Nephron (organoid): Measurements from ENCODE around the gene ZC2HC1C.
A peak's percentile ranks its signal among the peaks of the same experiment; 100 is the strongest.

Source experiments
- H3K27ac Mint-ChIP-seq, 3 experiments: 2 replicates each; pipeline ENCODE4 v1.8.0; 2020; ENCODE audit warnings: mixed read lengths in 3 of 3, mild to moderate bottlenecking in 2 of 3, moderate library complexity in 1 of 3
- H3K27me3 Mint-ChIP-seq: 2 replicates; pipeline ENCODE4 v1.8.0; 2021; ENCODE audit warnings: low read depth, mild to moderate bottlenecking, moderate library complexity, mixed read lengths
- H3K36me3 Mint-ChIP-seq: 2 replicates; pipeline ENCODE4 v1.8.0; 2020; ENCODE audit warnings: low read depth, mixed read lengths
- H3K4me1 Mint-ChIP-seq: 2 replicates; pipeline ENCODE4 v1.8.0; 2020; ENCODE audit warnings: mixed read lengths
- H3K4me3 Mint-ChIP-seq, 3 experiments: 2 replicates each; pipeline ENCODE4 v1.8.0; 2020; ENCODE audit warnings: mild to moderate bottlenecking in 3 of 3, mixed read lengths in 3 of 3, moderate library complexity in 2 of 3
- H3K9me3 Mint-ChIP-seq: 2 replicates; pipeline ENCODE4 v1.8.0; 2020; ENCODE audit warnings: mixed read lengths
- TF ChIP-seq, protein P1 (sequence below), 3 experiments: fragments of 200-600 bp; sonication (generic); IDR thresholded peaks; one replicate each; pipeline ENCODE4 v1.5.0; 2021; ENCODE audit warnings: antibody characterized with exemption in 3 of 3; ENCODE audit not compliant: unreplicated experiment in 3 of 3

The ZC2HC1C gene

GRCh38 chr14:75088566-75089373 is 19.3 kb downstream of the ZC2HC1C start:
- Mint-ChIP-seq H3K9me3 (no peaks in the 10 kb centered on the region), H3K4me3 (no peak overlapping the region), H3K36me3 (peaks cover 60% of the 10 kb centered on the region), H3K4me1 (peaks cover 4% of the 10 kb centered on the region), H3K27me3 (no peaks in the 10 kb centered on the region), H3K27ac (no peak overlapping the region)
- TF ChIP-seq, protein P1, sequence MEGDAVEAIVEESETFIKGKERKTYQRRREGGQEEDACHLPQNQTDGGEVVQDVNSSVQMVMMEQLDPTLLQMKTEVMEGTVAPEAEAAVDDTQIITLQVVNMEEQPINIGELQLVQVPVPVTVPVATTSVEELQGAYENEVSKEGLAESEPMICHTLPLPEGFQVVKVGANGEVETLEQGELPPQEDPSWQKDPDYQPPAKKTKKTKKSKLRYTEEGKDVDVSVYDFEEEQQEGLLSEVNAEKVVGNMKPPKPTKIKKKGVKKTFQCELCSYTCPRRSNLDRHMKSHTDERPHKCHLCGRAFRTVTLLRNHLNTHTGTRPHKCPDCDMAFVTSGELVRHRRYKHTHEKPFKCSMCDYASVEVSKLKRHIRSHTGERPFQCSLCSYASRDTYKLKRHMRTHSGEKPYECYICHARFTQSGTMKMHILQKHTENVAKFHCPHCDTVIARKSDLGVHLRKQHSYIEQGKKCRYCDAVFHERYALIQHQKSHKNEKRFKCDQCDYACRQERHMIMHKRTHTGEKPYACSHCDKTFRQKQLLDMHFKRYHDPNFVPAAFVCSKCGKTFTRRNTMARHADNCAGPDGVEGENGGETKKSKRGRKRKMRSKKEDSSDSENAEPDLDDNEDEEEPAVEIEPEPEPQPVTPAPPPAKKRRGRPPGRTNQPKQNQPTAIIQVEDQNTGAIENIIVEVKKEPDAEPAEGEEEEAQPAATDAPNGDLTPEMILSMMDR (IDR thresholded peaks at IDR 0.05; ENCODE audit: unreplicated experiment in 3 of 3) = peak; percentile 78 to 86 (median 83)

- no peaks in the 10 kb centered on the region for H3K9me3 Mint-ChIP-seq
- no peak overlapping the region for H3K4me3 Mint-ChIP-seq
- no peaks in the 10 kb centered on the region for H3K27me3 Mint-ChIP-seq
- H3K4me1 Mint-ChIP-seq = no peaks in the 10 kb centered on the region
- no peak overlapping the region for H3K27ac Mint-ChIP-seq
- TF ChIP-seq, protein P1 (IDR thresholded peaks at IDR 0.05; ENCODE audit: unreplicated experiment in 3 of 3) = no peak
- H3K36me3 Mint-ChIP-seq = peaks cover 58% of the 10 kb centered on the region
Measured at GRCh38 chr14:75090353-75090752, 20.9 kb downstream of the ZC2HC1C start.

DNA sequence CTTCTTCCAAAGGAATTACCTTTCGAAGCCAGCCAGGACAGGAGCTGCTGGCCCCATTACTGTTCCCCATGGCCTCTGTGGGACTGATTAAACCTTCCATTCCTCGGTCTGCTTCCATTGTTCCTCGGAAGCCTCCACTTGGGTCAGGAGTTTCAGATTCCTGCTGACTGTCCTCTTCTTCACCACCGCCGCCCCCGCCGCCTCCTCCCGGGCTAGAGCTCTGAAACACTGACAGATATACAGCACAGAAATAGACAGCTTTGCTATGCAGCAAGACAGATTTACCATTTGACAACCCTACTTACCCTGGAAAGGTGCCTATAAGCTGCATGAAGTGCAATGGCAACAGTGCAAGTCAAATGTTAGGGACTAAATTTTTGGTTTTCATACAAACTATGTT is 21.8 kb downstream of the ZC2HC1C start:
- Mint-ChIP-seq H3K27me3 (no peaks in the 10 kb centered on the region), H3K4me1 (no peaks in the 10 kb centered on the region), H3K9me3 (no peaks in the 10 kb centered on the region), H3K4me3 (no peak overlapping the region), H3K36me3 (peaks cover 57% of the 10 kb centered on the region), H3K27ac (no peak overlapping the region)
- TF ChIP-seq, protein P1 (IDR thresholded peaks at IDR 0.05; ENCODE audit: unreplicated experiment in 3 of 3) = no peak

DNA sequence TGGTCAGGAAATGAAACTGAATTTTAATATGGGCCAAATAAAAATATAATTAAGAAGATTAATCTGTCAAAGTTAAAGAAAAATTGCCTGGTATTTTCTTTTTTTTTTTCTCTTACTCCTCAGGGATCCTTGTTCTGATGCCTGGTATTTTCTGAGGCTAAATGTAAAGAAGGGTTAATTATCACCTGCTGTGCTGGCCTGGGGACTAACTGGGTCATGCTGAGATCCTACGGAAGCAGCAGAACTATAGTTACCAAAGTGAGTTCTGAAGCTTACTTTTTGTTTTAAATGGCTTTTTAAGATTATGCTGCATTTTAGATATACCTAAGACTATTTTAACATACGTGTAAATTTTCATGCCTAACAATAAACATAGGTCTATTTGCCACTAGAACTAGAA is 23.3 kb downstream of the ZC2HC1C start:
- H3K27ac Mint-ChIP-seq = no peak overlapping the region
- no peaks in the 10 kb centered on the region for H3K9me3 Mint-ChIP-seq
- H3K27me3 Mint-ChIP-seq = no peaks in the 10 kb centered on the region
- H3K4me3 Mint-ChIP-seq = no peak overlapping the region
- TF ChIP-seq, protein P1 (IDR thresholded peaks at IDR 0.05; ENCODE audit: unreplicated experiment in 3 of 3) = no peak
- H3K4me1 Mint-ChIP-seq = peaks cover 4% of the 10 kb centered on the region
- H3K36me3 Mint-ChIP-seq = peaks cover 56% of the 10 kb centered on the region

- H3K27ac Mint-ChIP-seq = no peak overlapping the region
- no peaks in the 10 kb centered on the region for H3K27me3 Mint-ChIP-seq
- TF ChIP-seq, protein P1 (IDR thresholded peaks at IDR 0.05; ENCODE audit: unreplicated experiment in 3 of 3) = no peak
- H3K4me1 Mint-ChIP-seq = peaks cover 17% of the 10 kb centered on the region
- no peak overlapping the region for H3K4me3 Mint-ChIP-seq
- peaks cover 70% of the 10 kb centered on the region for H3K36me3 Mint-ChIP-seq
- H3K9me3 Mint-ChIP-seq = no peaks in the 10 kb centered on the region
Measured at GRCh38 chr14:75094896-75095295, 25.5 kb downstream of the ZC2HC1C start.

DNA sequence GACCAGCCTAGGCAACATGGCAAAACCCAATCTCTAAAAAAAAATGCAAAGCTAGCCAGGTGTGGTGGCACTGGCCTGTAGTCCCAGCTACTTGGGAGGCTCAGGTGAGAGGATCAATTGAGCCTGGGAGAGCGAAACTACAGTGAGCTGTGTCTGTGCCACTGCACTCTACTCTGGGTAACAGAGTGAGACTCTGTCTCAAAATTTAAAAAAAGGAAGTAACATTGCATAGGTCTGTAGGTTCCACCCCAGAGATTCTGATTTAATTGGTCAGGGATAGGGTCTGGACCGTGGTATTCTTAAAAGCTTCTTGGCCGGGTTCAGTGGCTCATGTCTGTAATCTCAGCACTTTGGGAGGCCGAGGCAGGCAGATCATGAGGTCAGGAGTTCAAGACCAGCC is 26.2 kb downstream of the ZC2HC1C start:
- H3K4me3 Mint-ChIP-seq = no peak overlapping the region
- H3K27ac Mint-ChIP-seq = no peak overlapping the region
- no peaks in the 10 kb centered on the region for H3K9me3 Mint-ChIP-seq
- TF ChIP-seq, protein P1 (IDR thresholded peaks at IDR 0.05; ENCODE audit: unreplicated experiment in 3 of 3) = no peak
- peaks cover 69% of the 10 kb centered on the region for H3K36me3 Mint-ChIP-seq
- H3K27me3 Mint-ChIP-seq = no peaks in the 10 kb centered on the region
- H3K4me1 Mint-ChIP-seq = peaks cover 17% of the 10 kb centered on the region
